ENCODE results near the gene PAK5. TPM values are rescaled to one million over a fixed set of nuclear protein-coding genes. Genes with fewer than 3 reads are reported as not detected.
"Not testable (repeated sequence)": the region's sequence is repeated elsewhere in the genome, so short reads cannot be mapped to it uniquely, and the experiment has no call there.

PAK5 gene
- total RNA-seq, 1 donor from 2014 or later, result 0.10 TPM

DNA sequence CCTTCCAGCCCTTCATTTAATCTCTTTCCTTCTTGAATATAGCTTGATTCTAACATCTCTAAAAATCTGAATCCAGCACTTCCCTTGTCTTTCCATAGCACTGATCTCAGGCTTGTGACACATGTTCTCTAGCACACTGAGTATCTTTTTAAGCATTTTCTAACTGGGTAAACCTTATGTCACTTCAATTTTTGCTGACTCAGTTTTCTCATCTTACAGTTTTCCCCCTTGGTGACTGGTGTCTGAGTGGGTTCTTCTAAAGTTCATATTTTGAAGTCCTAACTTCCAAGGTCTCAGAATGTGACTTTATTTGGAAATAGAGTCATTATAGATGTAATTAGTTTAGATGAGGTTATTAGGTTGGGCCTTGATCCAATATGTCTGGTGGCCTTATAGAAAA lies 153.9 kb downstream of the PAK5 start:
- DNase-seq, result no peak

DNA sequence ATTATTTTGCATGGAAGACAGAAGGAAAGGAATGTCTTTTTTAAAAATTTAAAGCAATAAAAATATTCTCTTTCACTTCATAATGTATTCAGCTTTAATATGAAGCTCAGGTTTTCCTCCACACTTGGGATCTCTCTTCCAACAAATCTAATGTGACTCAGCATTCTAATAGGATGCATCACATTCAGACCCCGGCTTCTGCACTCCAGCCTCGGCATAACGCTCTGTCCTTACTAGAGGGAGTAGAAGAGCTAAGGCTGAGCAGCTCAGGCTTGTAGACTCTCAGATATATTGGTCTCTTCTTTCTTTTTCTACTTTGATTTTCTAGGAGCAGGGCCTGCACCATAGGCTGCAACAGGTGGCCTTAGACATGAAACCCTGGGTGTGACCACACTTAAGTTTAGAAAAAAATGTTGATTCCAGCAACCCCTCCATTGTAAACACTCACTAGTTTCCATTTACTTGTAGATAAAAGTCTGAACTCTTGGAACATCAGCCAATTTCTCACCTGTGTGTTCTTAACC lies 161.7 kb downstream of the PAK5 start:
- no peak for DNase-seq

DNA sequence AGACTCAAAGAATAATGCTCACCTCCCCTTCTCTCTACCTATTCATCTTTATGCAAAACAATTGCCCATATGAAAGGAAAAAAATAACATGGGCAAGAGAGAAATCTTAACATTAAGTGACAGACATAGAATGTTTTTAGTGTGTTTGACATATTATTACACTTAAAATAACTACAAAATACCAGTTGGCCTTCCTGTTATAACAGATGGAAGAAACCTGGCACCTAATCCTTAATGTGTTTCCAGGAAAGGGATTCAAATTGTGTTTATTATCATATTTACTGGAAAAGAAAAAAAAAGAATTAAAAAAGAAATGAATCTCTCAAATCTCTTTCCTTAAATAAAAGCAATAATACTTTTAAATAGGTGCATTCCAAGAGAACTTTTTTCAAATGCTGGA lies 165.9 kb downstream of the PAK5 start:
- DNase-seq, result no peak

DNA sequence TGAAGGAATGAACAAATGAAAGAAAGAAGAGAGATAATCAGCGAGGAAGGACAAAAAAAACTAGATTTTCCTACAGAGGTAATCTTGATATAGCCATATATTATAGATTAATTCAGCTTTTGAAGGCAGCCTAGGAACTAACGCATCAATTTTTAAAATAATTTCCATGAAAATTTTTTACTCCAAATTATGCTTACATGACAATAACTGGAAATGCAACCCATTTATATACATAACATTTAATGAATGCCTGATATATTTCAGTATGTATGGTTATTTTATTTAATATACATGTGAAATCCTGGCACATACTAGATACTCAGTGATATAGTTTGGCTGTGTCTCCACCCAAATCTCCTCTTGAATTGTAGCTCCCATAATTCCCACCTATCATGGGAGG lies 166.8 kb downstream of the PAK5 start:
- DNase-seq, result no peak

DNA sequence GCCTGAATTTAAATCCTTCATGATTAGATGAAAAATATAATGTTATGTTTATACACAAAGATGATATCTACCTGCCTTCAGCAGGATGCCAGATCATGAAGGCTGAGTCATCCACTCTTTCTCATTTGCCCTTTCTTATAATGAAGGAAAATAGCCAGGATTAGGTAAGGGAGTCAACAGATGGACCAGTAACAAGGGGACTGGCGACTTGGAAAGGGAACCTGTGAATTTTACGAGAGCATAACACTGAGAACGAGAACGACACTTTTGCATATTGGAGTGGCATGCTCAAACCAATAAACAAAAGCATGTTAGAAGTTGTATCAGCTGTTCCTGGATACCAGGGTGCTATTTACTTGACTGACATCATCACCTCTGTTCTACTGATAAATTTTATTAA lies 170.5 kb downstream of the PAK5 start:
- no peak for DNase-seq

DNA sequence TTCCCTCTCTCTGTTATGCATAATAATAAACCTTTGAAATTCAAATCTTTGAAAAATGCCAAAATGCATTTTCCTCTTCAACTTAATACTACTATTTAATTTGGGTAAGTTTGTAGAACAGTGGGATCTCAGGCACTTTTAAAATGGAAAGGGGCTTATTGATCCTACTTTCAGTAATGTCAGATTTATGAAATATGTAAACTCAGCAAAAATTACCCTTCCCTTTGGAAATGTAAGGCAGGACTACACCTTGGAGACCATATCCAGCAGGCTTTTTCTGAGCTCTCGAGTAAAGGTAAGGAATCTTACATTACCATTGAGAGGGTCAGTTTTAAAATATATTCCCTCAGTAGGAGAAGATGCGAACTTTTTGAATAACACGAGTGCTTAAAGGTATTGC lies 175.5 kb downstream of the PAK5 start:
- DNase-seq, result no peak

DNA sequence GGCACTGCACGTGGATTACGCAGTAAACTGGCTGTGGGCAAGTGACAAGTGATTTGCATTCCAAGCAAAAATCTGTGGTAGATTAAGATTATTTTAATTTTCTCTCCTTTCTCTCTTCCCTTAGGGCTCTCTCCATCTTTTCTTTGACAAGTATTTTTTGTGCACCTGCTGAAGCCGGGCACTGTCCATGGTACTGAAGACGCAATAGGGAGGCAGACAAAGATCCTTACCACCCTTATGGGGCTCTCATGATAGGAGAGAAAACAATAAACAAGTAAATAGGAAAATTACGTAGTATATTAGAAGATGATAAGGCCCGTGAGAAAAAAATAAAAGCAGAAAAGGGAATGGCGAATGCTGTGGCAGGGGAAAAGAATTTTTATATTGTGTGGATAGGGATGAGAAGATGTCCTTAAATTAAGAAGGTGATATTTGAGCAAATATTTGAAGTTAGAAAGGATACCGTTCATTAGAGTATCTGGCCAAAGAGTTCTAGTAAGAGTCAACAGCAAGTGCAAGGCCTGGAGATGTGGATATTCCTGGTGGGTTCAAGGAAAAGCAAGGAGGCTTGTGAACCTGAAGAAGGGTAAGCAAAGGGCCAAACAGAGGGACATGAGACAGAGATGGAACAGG lies 178.5 kb downstream of the PAK5 start:
- DNase-seq, result peak; percentile 71

DNA sequence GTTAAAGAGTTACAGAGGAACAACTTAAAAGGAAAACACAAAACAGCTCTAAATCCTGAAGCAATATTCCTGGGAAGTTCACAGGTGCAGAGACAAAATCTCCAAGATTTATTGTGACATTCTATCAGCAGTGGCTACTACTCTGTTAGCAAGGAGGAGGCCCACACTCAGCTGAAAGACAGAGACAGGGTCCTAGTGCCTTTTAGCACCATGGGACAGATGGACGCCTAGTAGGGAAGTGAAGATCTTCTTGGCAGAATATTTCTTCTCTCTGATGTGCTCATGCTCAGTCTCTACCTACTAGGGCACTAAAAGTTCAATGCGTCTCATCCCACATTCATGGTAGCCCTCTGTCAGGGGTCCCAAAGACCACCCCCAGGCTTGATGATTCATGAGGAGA lies 191.1 kb downstream of the PAK5 start:
- no peak for DNase-seq

DNA sequence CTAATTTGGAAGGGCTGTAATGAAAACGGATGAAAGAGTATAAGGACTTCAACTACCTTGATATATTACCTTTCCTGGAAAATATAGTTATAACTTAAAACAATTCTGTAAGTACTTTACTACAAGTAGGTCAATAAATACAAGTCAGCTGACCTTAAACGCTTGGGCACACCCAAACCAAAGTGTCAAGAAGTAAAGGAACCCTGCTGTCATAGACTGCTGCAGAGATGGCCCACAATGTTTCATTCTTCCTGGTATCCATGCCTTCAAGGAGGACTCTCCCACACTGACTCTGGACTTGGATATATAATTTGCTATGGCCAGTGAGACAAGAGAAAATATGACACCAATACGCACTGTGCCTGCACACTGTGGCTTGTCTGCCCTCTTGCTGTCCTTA lies 192.5 kb downstream of the PAK5 start:
- DNase-seq, result no peak

DNA sequence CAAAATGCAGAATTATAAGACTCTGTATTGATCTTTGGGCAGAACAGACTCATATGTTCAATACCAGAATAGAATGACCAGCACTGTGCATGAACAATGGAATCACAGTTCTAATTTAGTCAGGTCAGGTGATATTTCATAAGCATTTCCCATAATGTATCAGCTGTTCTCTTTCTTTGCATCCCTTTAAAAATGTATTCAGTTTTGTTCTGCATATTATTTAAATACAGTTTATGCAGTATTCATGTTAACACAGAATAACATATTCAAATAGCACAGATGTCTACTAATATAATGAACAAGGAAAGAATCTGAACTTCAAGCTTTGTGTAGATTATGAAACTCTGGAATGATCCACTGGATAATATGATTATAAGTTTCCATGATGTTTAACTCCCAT lies 196.0 kb downstream of the PAK5 start:
- no peak for DNase-seq

DNA sequence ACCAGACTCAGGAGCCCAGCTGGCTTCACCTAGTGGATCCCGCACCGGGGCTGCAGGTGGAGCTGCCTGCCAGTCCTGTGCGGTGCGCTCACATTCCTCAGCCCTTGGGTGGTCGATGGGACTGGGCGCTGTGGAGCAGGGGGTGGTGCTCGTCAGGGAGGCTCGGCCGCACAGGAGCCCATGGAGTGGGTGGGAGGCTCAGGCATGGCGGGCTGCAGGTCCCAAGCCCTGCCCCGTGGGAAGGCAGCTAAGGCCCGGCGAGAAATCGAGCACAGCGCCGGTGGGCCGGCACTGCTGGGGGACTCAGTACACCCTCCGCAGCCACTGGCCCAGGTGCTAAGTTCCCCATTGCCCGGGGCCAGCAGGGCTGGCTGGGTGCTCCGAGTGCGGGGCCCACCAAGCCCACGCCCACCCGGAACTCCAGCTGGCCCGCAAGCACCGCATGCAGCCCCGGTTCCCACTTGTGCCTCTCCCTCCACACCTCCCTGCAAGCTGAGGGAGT lies 197.3 kb downstream of the PAK5 start:
- not testable (repeated sequence) for DNase-seq

DNA sequence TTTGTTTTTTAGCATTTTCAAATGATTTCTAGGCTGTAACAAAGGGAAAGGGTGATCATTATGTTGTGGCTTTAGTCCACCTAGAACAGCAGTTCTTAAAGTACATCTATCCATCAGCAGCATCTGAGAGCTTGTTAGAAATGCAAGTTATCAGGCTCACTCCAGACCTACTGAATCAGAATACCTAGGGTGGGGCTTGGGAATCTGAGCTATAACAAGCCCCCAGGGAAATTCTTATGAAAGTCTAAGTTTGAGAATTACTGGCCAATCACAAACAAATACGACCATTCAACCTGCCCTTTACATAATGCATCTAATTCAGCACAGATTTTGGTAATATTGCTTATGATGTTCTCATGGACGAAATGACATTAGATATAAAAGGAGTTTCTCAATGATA lies 201.0 kb downstream of the PAK5 start:
- DNase-seq, result no peak

DNA sequence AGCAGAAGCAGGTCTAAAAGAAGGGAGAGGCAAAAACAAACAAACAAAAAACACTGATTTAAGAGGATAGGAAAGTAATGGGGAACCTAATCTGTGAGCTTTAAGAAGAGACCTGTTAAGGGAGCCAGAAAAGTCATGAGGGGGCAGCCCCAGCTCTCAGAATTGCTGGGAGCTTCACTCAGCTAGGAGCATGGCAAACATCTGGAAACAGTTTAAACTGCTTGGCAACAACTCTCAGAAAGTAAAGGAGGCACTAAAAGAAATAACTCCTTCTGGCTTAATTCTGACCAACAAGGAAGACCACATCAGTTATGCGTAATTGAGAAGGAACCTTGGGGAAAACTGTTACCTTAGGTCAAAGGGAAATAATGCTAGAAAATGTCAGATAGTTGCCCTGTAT lies 203.1 kb downstream of the PAK5 start:
- DNase-seq, result no peak

DNA sequence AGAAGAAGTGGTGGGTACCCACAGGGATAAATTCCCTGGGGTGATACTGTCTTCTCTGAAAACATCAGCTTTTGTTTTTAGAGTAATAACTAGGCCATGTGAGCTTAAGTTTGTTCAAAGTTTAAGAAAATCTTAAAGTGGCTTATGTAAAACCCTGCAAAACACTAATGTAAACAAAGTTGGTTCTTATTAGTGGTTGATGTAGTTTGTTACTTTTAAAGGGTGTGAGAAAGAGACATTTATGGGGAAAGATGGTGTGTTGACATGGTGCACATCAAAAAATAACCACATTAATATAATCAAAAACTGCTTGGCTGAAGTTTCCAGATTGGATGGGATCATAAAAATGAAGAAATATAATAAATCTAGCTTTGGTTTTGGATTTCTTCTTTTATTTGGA lies 204.5 kb downstream of the PAK5 start:
- DNase-seq, result no peak

DNA sequence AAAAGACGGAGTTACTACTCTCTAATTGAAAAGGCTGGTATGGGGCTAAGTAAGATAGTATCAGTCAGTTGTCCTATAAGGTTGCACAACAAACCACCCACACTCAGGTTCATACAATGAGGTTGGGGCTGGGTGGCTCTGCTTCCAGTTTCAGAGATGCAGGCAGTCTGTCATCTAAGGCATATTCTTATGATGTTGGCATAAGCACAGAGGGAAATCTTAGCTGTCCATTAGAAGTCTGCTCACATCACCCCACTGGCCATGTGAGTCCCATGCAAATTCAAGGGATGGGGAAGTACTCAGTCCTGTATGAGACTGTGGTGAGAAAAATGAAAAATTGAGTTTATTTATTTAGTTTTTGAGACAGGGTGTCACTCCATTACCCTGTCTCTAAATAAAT lies 205.9 kb downstream of the PAK5 start:
- DNase-seq, result no peak

DNA sequence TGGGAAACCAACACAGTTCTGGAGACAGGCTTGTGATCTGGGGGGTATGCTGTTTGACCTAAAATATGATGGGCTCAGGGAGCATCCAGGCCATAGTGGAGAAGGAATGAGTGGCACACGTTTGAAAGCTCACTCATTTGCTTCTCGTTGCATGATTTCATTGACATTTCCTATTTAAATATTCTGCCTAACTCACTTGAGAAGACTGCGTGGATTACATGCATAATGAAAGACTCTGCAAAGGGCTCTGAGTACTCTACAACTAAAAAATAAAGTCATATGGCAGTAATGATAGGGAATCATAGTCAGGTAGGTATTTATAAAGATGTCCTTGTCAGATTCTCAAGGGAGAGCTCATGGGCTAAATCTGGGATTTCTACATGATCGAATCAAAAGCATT lies 206.6 kb downstream of the PAK5 start:
- no peak for DNase-seq

DNA sequence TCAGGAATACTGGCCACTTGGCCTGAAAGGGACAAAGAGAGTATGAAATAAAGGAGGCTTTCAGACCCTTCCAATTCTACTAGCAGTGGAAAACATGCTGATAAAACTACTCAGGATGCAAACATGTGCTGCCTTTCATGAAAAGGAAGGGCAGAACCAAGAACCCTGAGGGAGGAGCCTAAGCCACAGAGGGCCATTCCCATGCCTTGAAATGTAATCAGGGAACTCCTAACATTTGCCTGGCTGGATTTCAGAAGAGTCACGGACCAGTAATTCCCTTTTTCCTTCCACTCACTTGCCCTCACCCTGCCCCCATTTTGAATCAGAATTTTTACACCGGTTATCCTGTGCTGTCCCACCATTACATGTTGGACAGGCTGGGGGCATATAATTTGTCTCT lies 208.3 kb downstream of the PAK5 start:
- no peak for DNase-seq

DNA sequence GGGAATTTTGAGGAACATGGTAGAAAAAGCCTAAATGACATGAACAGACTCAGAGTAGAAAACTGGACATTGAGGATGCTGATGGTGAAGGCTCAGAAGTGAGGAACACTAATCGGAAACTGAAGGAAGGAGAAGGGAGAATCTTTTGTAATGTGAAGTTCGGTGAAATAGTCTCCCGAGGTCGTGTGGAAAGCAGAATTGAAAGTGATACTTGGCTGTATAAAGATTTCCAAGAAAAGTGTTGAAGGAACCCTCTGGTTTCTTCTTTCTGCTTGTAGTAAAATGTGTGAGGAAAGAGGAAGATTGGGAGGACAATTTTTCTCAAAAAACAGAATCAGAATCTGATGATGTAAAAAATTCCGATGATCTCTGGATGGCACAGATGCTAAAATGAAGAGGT lies 209.0 kb downstream of the PAK5 start:
- no peak for DNase-seq

DNA sequence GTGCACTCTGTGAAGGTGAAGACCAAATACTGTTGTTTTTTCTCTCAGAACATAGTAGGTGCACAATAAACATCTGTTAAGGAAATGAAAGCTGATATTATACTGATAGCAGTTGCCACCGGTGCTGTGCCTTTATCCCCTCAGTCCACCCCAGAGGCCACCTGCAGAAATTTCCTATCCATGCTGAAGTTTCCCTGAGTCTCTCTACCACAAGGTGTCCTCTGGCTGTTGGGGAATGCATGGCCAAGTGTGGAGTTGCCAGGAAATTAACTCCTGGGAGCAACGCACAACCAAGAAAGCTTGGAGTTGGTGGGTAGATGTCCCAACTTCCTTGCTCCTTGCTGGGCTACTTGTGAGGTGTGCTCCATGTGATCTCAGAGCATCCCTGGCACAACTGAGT lies 210.3 kb downstream of the PAK5 start:
- DNase-seq, result no peak

DNA sequence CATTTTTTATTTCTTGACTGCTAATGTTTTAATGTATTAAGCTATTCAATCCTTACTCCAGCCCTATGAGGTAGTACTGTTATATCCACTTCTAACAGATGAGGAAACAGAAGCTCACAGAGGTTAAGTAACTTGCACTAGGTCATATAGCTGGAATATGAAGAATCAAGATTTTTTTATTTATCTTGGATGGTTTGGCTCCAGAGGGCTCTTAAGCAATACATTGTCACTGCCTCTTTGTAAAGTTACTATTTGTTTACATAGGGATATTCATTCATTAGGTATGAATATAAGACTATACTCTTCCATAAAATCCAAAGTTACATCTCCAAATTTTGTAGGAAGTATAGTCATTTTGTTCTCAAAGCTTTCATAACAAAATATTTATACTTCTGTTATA lies 210.7 kb downstream of the PAK5 start:
- DNase-seq, result no peak

DNA sequence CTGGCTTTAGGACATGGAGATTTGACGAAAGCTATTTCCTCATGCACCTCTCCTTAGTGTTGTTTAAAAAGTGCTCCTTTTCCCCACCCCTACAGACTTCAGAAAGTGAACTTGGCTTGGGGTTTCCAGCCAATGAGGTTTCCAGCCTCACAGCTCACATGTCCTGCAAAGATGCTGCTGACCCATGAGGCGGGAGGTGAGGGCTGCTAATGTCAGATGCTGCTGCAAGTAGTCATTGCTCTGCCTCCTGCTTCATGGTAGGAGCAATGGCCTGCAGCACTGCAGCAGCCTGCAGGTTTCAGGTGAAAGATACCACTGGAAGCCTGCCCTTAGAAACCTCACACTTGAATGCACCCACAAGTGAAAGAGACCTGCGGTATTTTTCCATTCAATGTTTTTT lies 211.7 kb downstream of the PAK5 start:
- DNase-seq, result no peak

DNA sequence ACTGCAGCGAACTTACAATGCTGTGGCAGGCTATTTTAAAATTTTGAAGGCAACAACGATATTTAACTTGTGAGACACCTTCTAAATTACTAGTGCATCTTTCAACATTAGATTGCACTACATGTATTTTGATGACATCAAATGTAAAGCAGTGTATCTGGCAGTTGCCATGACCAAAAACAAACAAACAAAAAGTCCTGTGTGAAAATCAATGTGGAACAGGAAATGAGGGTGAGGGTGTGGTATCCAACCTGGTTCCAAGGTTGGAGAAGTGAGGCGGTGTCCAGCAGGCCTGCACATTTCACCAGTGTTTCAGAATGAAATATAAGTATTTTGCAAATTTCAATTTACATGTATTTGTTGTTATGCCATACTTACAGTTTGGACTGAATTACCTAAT lies 212.5 kb downstream of the PAK5 start:
- DNase-seq, result no peak

DNA sequence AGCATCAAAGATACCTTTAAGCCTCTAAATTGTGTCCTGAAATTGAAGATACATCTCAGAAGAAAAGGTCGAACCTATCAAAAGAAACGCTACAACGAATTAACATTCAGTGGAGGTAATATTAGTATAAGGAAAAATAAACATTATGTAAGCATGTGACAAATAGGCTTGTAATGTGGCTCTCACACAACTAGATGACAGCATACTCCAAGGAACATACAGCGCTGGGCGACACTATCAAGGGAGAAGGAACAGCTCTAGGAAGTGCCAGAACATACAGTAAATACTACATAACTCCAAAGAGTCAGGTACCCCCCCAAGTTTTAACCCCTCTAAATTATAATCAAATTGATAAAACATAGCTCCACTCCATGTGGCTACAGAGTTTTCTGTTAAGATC lies 220.9 kb downstream of the PAK5 start:
- peak; percentile 48 for DNase-seq

DNA sequence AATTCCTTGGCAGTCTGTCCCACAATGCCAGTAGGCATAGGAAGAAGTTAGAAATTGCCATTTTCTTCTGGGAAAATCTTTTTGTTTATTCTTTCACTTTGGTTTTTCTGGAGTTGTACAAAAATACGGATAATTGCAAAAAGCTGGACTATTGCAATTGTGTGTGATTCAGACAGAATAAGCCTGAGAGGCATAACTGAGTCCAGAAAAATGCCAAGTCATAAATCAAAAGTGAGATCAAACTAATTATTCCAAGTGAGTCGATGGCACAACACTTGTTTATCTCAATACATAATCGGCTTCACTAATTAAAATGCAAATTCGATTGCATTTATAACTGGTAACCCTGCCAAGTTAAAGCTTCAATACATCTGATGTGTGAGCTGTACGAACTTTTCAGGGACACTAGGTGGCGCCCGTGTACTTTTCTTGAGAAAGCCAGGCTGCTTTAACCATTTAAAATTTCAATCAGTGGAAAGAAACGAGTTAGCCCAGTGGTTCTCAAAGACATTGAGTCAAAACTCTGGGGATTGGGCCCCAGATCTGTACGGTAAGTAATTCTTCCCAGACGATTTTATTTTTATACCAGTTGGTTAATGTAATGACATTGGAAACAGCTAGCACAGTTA lies 221.9 kb downstream of the PAK5 start:
- DNase-seq, result peak; percentile 84

Data from tongue (tissue), 2 donors.